Fibroblast of lung (primary cell): Measurements from ENCODE around the gene KRTAP3-2. TPM values are rescaled to one million over a fixed set of nuclear protein-coding genes. Genes with fewer than 3 reads are reported as not detected.

Experiments used
- DNase-seq, 2 donors: peaks; one replicate each; pipeline versions ENCODE4 v3.0.0 to v3.0.0-alpha.2; 2010; ENCODE audit warnings: low read depth in 2 of 2
- H2AFZ ChIP-seq: 2 replicates; pipeline ENCODE4 v1.5.1; 2012; ENCODE audit warnings: low read length, control low read depth, inconsistent platforms
- H3K27ac ChIP-seq: 2 replicates; pipeline ENCODE4 v1.5.1; 2011; ENCODE audit warnings: low read length, control low read depth; ENCODE audit not compliant: insufficient read depth
- H3K27me3 ChIP-seq: 2 replicates; pipeline ENCODE4 v1.5.1; 2011; ENCODE audit warnings: mild to moderate bottlenecking, low read length; ENCODE audit not compliant: control insufficient read depth, insufficient read depth
- H3K36me3 ChIP-seq: 2 replicates; pipeline ENCODE4 v1.5.1; 2011; ENCODE audit warnings: low read length; ENCODE audit not compliant: control insufficient read depth, insufficient read depth
- H3K4me1 ChIP-seq: 2 replicates; pipeline ENCODE4 v1.5.1; 2011; ENCODE audit warnings: low read length; ENCODE audit not compliant: control insufficient read depth, insufficient read depth; ENCODE audit errors: extremely low read depth
- H3K4me2 ChIP-seq: 2 replicates; pipeline ENCODE4 v1.5.1; 2011; ENCODE audit warnings: low read length, control low read depth; ENCODE audit not compliant: insufficient read depth; ENCODE audit errors: extremely low read depth
- H3K4me3 ChIP-seq, 4 experiments: fragments of 200-600 bp in 1 of 4; sonication (generic) in 1 of 4; replicated peaks in 1 of 4; 2 replicates each; pipeline ENCODE4 v1.5.1; 2011 to 2016; ENCODE audit warnings: low read length in 4 of 4, low read depth in 3 of 4, mild to moderate bottlenecking in 3 of 4, control low read depth in 2 of 4, inconsistent platforms in 1 of 4, mixed read lengths in 1 of 4; ENCODE audit not compliant: insufficient read depth in 1 of 4; ENCODE audit errors: control extremely low read depth in 1 of 4
- H3K79me2 ChIP-seq: 2 replicates; pipeline ENCODE4 v1.5.1; 2012; ENCODE audit warnings: mild to moderate bottlenecking, low read length, inconsistent platforms; ENCODE audit not compliant: control insufficient read depth, insufficient read depth
- H3K9ac ChIP-seq: 2 replicates; pipeline ENCODE4 v1.5.1; 2011; ENCODE audit warnings: mild to moderate bottlenecking, low read length, control low read depth; ENCODE audit not compliant: insufficient read depth
- H3K9me3 ChIP-seq: 2 replicates; pipeline ENCODE4 v1.5.1; 2012; ENCODE audit warnings: low read depth, low read length; ENCODE audit not compliant: control insufficient read depth, insufficient read depth
- H4K20me1 ChIP-seq: 2 replicates; pipeline ENCODE4 v1.5.1; 2011; ENCODE audit warnings: low read length; ENCODE audit not compliant: control insufficient read depth, insufficient read depth; ENCODE audit errors: extremely low read depth
- EZH2 ChIP-seq: IDR thresholded peaks from 2 replicates; pipeline ENCODE4 v1.5.1; 2012; ENCODE audit warnings: low read length, control low read depth, mild to moderate bottlenecking; ENCODE audit errors: missing control alignments
- polyA plus RNA-seq, 2 donors: library from polyadenylated mRNA; depleted of rRNA in 1 of 2; stranded (reverse) in 1 of 2; unstranded in 1 of 2; fragments of >200 nt; gene quantifications; 2 replicates each; pipeline ENCODE4 v1.2.1, GENCODE V29; 2011 to 2012; ENCODE audit warnings: missing spikeins in 1 of 2
- total RNA-seq: library from RNA; depleted of rRNA; stranded (reverse); fragments of >200 nt; gene quantifications from 2 replicates; pipeline ENCODE4 v1.2.1, GENCODE V29; 2014
- TF ChIP-seq, protein P1 (sequence below), 2 donors: IDR thresholded peaks in 1 of 2; conservative IDR thresholded peaks in 1 of 2; 1 replicate in 1 of 2; 2 replicates in 1 of 2; pipeline ENCODE4 v1.5.1; 2011 to 2012; ENCODE audit warnings: low read length in 2 of 2, control low read depth in 1 of 2, inconsistent platforms in 1 of 2, low read depth in 1 of 2, mild to moderate bottlenecking in 1 of 2

Gene KRTAP3-2
- total and polyA plus RNA-seq, 2 donors (not counting 1 experiment from before 2014, with no cell fraction given): not detected

DNA sequence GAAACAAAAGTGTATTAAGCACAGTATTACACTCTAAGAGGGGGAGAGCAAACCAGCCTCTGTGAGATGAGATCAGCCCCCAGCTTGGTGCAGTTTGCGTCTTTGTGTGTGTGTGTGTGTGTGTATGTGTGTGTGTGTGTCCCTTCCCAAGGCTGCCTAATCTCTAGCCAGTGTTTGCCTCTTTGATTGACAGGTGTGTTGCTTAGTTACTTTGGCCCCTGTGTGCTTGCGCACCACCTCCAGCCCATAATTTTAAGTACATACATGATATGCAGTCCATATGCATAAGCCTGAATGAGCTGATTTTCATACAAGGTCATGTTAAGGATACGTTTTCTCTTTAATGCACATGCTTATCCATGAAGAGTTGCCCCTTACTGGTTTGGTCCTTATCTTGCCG, 2.1 kb upstream of the KRTAP3-2 start:
- no peak for TF ChIP-seq EZH2
- TF ChIP-seq, protein P1, sequence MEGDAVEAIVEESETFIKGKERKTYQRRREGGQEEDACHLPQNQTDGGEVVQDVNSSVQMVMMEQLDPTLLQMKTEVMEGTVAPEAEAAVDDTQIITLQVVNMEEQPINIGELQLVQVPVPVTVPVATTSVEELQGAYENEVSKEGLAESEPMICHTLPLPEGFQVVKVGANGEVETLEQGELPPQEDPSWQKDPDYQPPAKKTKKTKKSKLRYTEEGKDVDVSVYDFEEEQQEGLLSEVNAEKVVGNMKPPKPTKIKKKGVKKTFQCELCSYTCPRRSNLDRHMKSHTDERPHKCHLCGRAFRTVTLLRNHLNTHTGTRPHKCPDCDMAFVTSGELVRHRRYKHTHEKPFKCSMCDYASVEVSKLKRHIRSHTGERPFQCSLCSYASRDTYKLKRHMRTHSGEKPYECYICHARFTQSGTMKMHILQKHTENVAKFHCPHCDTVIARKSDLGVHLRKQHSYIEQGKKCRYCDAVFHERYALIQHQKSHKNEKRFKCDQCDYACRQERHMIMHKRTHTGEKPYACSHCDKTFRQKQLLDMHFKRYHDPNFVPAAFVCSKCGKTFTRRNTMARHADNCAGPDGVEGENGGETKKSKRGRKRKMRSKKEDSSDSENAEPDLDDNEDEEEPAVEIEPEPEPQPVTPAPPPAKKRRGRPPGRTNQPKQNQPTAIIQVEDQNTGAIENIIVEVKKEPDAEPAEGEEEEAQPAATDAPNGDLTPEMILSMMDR (conservative IDR thresholded peaks at IDR 0.05 in 1 of 2, IDR thresholded peaks at IDR 0.05 in 1 of 2; ENCODE audit: low read depth in 1 of 2, low read length in 2 of 2): no peak
- Histone ChIP-seq H3K9ac (no peak overlapping the region), H3K36me3 (no peaks in the 10 kb centered on the region), H3K4me2 (no peak overlapping the region), H3K4me1 (no peaks in the 10 kb centered on the region), H3K79me2 (no peaks in the 10 kb centered on the region), H3K27ac (no peak overlapping the region), H3K9me3 (no peaks in the 10 kb centered on the region), H3K27me3 (no peaks in the 10 kb centered on the region), H4K20me1 (no peaks in the 10 kb centered on the region), H3K4me3 (no peak overlapping the region), H2AFZ (no peak overlapping the region)
- DNase-seq: no peak

GRCh38 chr17:40997361-40997760, 2.3 kb downstream of the KRTAP3-2 start:
- TF ChIP-seq, protein P1 (conservative IDR thresholded peaks at IDR 0.05 in 1 of 2, IDR thresholded peaks at IDR 0.05 in 1 of 2; ENCODE audit: low read depth in 1 of 2, low read length in 2 of 2): no peak
- no peak for TF ChIP-seq EZH2
- Histone ChIP-seq H3K36me3 (no peaks in the 10 kb centered on the region), H3K27me3 (no peaks in the 10 kb centered on the region), H2AFZ (no peak overlapping the region), H3K4me3 (no peak overlapping the region), H3K9me3 (no peaks in the 10 kb centered on the region), H3K79me2 (no peaks in the 10 kb centered on the region), H3K27ac (no peak overlapping the region), H3K9ac (no peak overlapping the region), H3K4me1 (no peaks in the 10 kb centered on the region), H3K4me2 (no peak overlapping the region), H4K20me1 (no peaks in the 10 kb centered on the region)
- DNase-seq: no peak

DNA sequence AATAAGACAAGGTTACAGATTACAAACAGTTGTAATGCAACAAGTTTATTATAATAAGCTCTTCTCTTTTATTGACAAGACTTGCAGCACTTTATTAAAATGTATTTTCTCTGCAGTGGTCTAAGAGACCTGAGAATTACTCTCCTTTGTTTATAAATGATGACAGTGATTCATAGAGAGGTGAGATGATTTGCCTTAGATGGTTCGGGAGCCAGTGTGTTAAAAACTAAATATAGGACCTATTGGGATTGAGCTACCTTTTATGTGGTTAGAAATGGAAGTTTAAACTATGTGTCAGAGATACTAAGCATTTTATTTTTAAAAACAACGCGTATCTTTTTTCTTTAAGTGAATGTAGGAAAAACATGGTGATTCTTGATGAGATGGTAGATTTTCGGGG, 2.9 kb downstream of the KRTAP3-2 start:
- H4K20me1 ChIP-seq: no peaks in the 10 kb centered on the region
- no peaks in the 10 kb centered on the region for H3K79me2 ChIP-seq
- H3K27ac ChIP-seq: no peak overlapping the region
- H3K9me3 ChIP-seq: no peaks in the 10 kb centered on the region
- H3K9ac ChIP-seq: no peak overlapping the region
- no peaks in the 10 kb centered on the region for H3K36me3 ChIP-seq
- no peak overlapping the region for H3K4me2 ChIP-seq
- no peak overlapping the region for H3K4me3 ChIP-seq
- TF ChIP-seq, protein P1 (conservative IDR thresholded peaks at IDR 0.05 in 1 of 2, IDR thresholded peaks at IDR 0.05 in 1 of 2; ENCODE audit: low read depth in 1 of 2, low read length in 2 of 2): no peak
- TF ChIP-seq EZH2: no peak
- no peak overlapping the region for H2AFZ ChIP-seq
- DNase-seq: peak in 1 of 2 donors; percentile 47
- no peaks in the 10 kb centered on the region for H3K27me3 ChIP-seq
- no peaks in the 10 kb centered on the region for H3K4me1 ChIP-seq
